Suppressor macrophage (primary cell): ENCODE measurements around the gene PRSS33.
A peak's percentile ranks its signal among the peaks of the same experiment; 100 is the strongest.

ENCODE experiments used
- DNase-seq, 4 experiments: peaks; one replicate each; pipeline ENCODE4 v3.0.0-alpha.2; 2020 to 2022
- total RNA-seq, 17 experiments: gene quantifications; one replicate each; lab custom pipeline; 2026; ENCODE audit warnings: mixed read lengths in 6 of 17, inconsistent platforms in 3 of 17; lab: John Stamatoyannopoulos, UW

PRSS33 gene
- total RNA-seq, result 0 to 1.1 (median 0) reads per million in 17 experiments

DNA sequence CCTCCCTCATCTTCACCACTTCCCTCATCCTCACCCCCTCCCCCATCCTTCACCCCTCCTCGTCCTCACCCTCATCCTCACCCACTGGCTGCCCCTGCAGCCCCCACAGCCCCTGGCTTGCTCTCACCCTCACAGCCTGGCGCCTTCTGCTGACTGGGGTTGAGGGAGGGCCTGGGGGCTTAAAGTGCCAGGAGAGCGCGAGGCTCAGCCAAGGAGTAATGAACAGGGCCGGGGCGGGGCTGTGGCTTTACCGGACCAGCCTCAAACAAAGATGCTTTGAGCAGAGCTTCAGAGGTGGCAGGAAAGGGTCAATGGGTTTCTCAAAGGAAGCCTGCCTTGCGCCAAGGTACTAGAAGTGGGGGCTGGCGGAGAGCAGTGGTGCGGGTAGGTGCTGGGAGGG, at the start of gene PRSS33:
Gene PRSS33 (minus strand): TSS at position 155 of the 400 bp plus-strand sequence. CDS start 1,013 bp downstream, outside the sequence.
- DNase-seq, result no peak

- no peak for DNase-seq
Measured at GRCh38 chr16:2836646-2837508, 49.5 kb upstream of the PRSS33 start.

- DNase-seq, result peak in 3 of 4 experiments; percentile 35 to 49 (median 43)
Measured at GRCh38 chr16:2835638-2836493, 48.5 kb upstream of the PRSS33 start.

DNA sequence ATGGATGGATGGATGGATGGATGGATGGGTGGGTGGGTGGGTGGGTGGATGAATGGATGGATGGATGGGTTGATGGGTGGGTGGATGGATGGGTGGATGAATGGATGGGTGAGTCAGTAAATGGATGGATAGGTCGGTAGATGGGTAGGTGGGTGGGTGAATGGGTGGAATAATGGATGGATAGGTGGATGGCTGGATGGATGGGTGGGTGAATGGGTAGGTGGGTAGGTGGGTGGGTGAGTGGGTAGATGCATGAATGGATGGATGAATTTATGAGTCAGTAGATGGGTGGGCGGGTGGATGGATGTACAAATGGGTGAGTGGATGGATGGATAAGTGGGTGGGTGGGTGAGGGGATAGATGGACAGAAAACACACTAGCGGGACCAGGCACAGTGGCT, 47.6 kb upstream of the PRSS33 start:
- no peak for DNase-seq

DNA sequence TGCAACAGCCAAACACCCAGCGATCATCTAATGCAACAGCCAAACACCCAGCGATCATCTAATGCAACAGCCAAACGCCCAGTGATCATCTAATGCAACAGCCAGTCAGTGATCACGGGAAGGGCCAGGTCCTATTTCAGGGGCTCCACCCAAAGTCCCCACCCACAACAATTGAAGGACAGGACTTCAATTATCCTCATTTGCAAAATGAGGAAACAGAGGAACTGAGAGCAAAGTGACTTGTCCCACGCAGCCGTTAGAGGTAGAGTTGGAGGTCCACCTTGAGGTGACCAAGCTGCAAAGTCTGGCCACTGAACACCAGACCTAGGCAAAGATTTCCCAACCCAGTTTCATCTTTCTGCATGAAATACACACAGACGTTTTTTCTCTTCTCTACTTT, 46.4 kb upstream of the PRSS33 start:
- DNase-seq, result peak in 3 of 4 experiments; percentile 22 to 39 (median 37)

DNA sequence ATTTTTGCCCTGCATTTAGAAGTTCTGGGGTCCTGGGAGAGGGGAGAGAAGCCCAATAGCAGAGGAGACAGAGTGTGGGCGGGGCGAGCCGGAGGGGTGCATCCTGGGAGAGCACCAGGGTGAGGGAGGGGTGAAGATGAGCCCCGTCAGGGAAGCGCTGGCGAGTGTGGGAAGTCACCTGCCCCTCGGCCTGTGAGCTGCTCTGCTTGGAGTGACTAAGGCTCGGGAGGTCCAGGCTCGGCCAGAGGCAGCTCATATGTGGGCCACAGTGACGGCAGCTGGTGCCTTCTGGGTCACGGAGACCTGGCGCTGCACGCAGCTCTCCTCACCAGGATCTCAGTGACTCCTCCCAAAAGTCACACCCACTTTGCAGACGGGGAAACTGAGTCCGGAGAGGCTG, 43.8 kb upstream of the PRSS33 start:
- no peak for DNase-seq

DNA sequence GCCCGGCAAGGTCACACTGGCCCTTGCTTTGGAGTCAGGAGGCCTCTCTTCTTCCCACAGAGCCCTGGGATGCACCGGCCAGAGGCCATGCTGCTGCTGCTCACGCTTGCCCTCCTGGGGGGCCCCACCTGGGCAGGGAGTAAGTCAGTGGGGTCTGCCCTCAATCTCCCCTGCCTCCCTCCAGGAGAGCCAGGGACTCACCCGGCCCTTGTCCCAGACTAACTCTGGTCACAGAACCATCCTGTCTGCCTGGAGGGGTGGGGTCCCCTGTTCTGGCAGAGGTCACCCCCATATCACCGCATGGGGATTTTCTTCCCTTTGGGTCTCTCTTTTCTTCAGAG, 43.0 kb upstream of the PRSS33 start:
- DNase-seq, result no peak

DNA sequence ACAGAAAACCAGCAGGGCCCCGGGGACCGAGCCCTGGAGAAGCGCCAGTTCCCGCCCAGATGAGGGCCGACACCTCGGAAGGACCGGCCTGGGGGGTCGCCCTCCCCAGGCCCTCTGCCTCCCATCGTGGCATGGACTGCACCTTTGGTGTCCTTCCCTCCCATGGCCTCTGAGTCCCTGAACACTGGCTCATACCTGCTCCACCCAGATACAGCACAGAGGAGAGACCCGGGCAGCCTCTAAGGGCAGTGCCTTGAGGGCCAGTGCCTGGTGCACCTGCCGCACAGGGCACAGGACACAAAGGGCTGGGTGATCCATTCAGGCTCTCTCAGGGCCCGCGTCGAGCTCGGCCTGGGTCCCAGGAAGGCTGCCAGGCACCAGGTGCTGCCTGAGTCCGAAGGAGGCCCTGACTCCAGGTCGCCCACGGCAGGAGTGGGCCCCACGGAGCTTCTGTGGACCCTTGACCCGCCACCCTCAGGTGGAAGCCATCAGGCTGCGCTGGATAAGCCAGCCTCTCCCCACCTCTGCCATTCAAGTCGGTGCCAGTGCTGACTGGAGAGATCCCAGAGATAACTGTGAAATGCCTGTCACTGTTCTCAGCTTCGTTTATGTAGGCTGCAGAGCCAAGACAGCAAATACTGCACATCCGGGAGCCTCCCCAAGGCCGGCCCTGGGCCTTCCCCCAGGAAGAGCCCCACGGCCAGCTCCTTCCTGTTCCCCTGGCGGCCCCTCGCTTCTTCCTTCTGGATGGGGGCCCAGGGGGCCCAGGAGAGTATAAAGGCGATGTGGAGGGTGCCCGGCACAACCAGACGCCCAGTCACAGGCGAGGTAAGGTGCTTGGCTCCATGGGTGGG, 42.4 kb upstream of the PRSS33 start, which contains the start of gene ZG16B:
Gene ZG16B (plus strand): TSS at position 803 of the 854 bp plus-strand sequence. CDS start 139 bp downstream, outside the sequence.
- DNase-seq, result peak in 2 of 4 experiments; percentile 44

GRCh38 chr16:2828876-2829430, 41.6 kb upstream of the PRSS33 start:
- DNase-seq, result no peak

GRCh38 chr16:2828521-2828840, 41.1 kb upstream of the PRSS33 start:
- no peak for DNase-seq

- DNase-seq, result no peak
Measured at GRCh38 chr16:2827831-2828520, 40.6 kb upstream of the PRSS33 start.

DNA sequence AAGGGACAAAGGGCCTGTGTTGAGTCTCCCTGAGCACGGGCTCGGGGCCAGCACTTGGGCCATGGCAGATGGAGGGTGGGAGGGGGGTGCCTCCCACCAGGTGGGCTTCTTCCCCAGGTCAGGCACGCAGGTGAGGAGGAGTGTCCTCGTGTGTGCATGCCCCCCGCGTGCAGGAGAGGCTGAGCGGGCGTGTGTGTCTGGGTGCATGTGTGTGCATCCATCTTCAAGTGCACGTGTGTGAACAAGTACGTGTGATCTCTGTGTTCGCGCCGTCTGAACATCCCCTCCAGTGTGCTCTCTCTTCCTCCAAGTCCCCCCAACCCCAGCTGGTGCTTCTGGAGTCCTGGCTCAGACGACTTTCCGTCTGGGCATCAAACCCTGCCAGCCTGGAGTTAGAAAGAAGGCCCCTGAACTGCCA, 40.0 kb upstream of the PRSS33 start:
- no peak for DNase-seq

- DNase-seq, result no peak
Measured at GRCh38 chr16:2826591-2827373, 39.4 kb upstream of the PRSS33 start.

- DNase-seq, result no peak
Measured at GRCh38 chr16:2825906-2826305, 38.5 kb upstream of the PRSS33 start.

DNA sequence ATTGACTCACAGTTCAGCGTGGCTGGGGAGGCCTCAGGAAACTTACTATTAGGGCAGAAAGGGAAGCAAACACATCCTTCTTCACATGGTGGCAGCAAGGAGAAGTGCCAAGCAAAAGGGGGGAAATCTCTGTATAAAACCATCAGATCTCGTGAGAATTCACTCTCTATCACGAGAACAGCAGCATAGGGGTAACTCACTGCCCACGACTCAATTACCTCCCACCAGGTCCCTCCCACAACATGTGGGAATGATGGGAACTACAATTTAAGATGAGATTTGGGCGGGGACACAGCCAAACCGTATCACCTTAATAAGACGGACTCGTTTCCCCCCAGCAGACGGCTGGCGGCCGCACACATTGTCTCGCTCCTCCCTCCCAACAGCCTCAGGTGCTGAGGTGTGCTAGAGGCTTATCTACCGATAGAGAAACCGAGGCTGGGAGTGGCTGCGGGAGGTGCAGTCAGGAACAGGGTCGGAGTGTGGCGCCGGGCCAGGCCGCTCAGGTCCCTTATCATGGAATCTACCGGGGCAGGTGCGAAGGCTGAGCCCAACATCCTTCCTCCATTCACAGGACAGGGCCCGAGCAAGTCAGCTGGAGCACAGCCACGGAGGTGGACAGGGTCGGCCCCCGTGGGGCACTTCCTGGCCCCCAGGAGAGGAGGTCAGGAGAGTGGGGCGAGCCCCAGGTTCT, 37.8 kb upstream of the PRSS33 start:
- no peak for DNase-seq

DNA sequence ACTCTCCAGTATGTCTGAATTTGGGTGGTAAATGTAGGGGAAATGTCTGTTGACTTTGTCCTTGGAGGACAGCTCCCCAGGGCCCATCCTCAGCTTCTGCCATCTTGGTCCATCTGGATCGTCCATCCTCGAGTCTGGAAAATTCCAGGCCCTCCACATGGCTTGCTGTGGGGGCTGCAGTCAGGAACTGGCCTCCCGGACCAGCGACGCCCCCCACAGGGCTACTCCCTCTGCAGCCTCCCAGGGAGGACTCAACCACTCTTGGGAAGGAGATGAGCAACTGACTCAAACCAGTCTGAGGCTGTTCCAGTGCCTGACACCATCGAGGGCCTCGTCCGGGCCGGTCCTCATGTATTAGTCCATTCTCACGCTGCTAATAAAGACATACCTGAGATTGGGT, 37.3 kb upstream of the PRSS33 start:
- DNase-seq, result no peak

DNA sequence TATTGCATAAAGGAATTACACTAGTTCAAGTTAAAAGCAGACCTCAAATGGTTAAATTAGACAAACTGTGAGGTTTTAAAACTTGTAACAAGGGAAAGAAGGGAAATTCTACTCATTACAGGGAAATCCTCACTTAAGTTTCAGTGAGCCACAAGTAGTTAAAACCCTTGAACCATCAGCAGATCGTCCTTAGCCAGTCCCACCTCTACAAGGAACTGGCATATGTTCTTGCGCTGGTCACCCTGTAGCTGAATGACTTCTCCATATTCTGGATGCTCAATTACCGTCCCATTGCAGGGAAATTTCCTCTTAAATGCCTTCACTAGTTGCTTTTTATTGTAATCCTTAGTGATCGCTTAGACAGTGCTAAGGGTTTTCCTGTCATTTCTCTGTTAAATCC, 35.1 kb upstream of the PRSS33 start:
- no peak for DNase-seq

- no peak for DNase-seq
Measured at GRCh38 chr16:2822158-2822495, 34.8 kb upstream of the PRSS33 start.

DNA sequence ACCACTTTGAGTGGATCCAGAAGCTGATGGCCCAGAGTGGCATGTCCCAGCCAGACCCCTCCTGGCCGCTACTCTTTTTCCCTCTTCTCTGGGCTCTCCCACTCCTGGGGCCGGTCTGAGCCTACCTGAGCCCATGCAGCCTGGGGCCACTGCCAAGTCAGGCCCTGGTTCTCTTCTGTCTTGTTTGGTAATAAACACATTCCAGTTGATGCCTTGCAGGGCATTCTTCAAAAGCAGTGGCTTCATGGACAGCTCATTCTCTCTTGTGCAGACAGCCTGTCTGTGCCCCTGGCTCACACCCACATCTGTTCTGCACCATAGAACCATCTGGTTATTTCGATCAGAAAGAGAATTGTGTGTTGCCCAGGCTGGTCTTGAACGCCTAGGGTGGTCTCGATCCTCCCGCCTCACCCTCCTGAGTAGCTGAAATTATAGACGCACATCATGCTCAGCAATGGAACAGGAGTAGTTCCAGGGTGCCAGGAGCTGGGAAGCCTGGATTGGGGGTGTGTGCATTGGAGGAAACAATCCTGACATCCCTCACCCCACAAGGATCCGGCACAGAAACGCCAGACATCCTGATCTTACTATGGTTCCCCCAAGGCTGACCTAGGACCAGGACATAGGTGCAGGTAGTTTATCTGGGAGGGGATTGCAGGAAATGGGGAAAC, 34.3 kb upstream of the PRSS33 start:
- DNase-seq, result no peak
